GM20000 (cell line): ENCODE measurements around the gene PCDH19.
"Not testable (repeated sequence)": the region's sequence is repeated elsewhere in the genome, so short reads cannot be mapped to it uniquely, and the experiment has no call there.

Source experiments
- DNase-seq: peaks from one replicate; pipeline ENCODE4 v3.0.0; 2012; ENCODE audit warnings: low spot score
- CTCF ChIP-seq: IDR thresholded peaks from 2 replicates; pipeline ENCODE4 v1.5.1; 2012; ENCODE audit warnings: mild to moderate bottlenecking, control low read depth; ENCODE audit errors: extremely low read depth, missing control alignments

The PCDH19 gene

DNA sequence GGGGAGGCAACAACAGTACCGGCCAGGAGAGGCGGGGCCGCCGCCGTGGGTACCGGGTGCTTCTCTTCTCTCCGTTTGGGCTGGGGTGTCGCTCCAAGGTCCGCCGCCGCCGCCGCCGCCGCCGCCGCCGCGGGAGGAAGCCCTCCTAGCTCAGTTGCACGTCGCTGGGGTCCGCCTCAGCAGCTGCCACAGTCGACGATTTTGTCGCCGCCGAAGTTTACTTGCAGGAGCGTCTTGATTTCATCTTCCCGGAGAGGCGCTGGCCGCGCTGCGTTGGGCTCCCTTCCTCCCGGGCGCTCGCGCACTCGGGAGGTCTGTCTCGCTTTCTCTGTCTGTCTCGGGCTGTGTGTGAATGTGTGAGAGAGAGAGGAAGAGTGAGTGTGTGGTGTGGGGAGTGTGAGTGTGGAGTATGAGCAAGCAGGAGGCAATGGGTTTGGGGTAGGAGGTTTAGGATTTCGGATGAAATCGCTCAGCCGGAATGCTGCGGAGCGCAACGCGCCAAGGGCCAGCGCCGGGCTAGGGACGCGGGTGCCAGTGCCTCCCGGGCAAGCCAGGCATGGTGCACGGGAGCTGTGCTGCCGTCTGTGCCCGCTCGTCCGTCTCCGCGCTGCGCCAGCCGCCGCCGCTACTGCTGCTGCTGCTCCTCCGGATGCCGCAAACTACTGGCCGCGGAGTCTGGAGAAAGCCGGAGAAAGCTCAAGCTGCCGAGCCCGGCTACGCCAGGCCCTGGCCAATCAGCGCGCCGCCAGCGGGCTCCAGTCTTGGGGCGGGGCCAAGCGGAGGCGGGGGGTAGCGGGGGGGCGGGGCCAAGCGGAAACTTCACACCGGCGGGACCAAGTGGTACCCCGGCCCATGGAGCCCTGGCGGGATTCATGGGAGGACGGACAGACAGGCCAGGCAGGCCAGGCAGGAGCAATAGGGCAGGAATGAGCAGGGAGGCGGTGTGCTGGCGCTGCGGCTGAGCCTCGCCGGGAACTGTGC, at the start of gene PCDH19:
PCDH19 (minus strand) TSS at position 664 of the 981 bp plus-strand sequence. CDS start 1,676 bp downstream, outside the sequence.
- TF ChIP-seq CTCF: no peak
- DNase-seq: peak; percentile 40

DNA sequence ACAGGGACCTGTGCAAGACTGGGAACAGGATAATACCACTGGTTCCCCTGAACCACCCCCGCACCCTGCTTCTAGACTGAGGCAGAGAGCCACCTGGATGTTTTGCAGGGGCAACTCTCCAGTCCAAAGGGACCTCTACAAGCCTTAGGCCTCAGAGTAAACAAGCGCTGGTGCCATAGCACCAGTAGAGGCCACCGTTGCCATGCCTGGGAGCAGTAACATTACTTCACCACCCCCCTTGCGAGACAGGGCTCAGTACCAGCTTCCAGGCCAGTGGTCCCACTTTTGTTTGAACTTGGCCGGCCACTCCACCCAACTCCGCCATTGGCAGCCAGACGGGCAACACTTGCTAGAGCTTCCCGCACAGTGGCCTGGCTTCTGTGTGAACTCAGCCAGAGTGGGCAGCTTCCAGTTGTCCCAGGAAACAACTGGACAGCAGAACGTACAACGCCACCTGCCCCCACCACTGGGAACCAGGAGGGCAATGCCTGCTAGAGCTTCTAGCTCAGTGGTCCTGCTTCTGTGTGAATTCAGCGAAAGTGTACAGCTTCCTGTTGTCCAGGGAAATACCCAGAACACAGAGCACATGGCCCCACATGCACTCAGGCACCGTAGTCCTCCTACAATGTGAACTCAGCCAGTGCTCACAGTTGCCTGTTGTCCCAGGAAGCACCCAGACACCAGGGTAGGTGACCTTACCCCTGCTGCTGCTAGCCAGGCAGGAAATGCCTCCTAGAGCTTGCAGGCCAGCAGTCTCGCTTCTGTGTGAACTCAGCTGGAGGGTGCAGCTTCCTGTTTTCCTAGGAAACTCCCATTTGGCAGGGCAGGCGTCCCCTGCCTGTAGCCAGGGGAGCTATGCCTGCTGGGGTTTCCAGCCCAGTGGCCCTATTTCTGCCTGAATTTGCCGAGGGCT, 39.9 kb upstream of the PCDH19 start:
- DNase-seq: no peak
- TF ChIP-seq CTCF: no peak

DNA sequence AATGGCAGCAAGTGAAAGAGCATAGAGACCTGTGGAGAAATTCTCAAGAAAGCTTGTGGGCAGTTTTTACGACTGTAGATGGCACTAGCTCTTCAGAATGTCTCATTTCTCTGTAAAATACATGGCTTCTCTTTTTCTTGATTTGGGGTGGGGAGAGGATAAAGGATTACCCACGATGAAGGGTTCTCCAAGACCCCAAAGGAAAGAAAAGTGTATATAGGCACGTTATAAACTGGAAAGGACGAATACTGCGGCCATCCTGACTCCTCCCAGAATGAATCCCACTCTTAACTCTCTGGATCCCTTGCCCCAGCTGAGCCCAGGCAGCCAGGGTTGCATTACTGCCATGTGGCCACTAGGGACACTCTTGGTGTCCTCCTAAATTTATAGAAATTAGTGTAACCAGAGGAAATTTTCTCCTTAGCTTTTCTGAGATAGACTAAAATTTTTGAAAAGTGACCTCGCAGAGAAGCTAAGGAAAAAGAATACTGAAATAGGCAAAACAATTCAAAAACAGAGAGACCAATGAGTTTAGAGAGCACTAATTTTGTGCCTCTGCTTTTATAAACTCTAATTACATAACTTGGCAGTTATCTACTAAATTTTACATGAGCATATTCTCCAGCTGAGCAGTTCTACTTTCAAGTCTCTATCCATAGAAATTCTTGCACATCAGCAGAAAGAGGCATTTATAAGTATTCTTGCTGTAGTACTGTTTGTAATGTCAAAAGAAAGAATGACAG, 37.8 kb upstream of the PCDH19 start:
- TF ChIP-seq CTCF: peak; percentile 43
- peak; percentile 18 for DNase-seq

DNA sequence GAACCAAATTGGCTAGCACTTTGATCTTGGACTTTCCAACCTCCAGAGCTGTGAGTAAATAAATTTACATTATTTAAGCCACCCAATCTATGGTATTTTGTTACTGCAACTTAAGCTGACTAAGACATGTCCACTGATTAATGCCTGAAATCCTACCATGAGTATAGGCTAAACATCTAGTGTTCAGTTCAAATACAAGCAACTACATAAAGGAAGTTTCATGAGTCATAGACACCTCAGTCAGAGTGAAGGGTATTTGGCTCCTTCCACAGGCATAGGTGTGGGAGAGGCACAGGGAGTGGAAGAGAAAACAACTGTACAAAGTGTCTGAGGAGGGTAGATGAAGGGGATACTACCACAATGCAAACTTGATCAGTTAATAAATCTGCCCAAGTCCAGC, 35.5 kb upstream of the PCDH19 start:
- DNase-seq: no peak

GRCh38 chrX:100441321-100441720, 31.2 kb upstream of the PCDH19 start:
- DNase-seq: not testable (repeated sequence)

More for the DNA sequence above, 35.5 kb upstream of the PCDH19 start:
- TF ChIP-seq CTCF: no peak

DNA sequence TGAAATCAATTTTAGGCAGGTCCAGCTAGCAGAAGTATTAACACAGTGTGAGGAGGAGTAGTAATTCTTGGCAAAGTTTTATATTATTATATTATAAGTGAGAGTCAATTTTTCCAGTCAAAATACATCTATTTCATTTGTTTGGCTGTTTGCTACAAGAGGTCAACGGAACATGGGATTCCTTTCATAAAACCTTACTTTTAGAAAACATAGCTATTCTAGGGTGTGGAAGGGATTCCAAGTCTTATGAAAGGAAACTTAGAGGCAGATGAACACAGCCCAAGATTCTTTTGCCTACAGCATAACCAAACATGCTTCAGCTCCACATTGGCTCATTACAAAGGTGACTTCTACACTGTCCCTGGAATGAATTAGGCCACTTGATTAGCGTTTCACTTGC, 29.9 kb upstream of the PCDH19 start:
- DNase-seq: no peak
- no peak for TF ChIP-seq CTCF

GRCh38 chrX:100435726-100436125, 25.7 kb upstream of the PCDH19 start:
- no peak for DNase-seq
- no peak for TF ChIP-seq CTCF
